Measurements from ENCODE around the gene ZDHHC16.

ZDHHC16 gene

DNA sequence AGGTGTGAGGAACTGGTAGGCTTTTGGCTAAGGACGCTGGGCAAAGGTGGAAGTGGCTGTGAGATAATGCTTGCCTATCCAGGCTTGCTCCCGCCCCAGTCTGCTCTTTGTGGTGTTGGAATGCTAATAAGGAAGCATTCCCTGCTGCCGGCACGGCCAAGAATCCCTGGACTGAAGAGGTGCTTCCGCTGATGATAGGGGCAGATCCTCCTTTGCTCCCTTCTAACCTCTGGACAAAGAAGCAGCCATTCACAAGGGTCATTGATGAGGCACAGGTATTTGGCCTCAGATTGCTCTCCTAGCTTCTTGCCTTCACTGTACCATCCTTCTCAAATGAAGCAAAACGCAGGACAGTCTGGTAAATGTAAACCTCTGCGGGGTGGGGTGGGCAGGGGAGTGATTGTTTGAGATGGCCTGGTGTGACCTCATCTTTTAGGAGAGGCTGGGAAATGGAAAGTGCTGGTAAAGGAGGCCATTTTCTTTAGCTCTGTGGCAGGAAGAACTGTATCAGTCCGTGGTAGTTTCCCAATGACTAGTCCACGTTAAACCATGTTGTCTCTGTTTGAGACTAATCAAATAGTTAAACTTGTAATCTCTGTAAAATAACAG lies 18.3 kb upstream of the ZDHHC16 start:
- TF ChIP-seq NFIC (IDR thresholded peaks at IDR 0.05): no peak
- TF ChIP-seq TCF12 (IDR thresholded peaks at IDR 0.05; ENCODE audit: low read depth): no peak
- no peak for TF ChIP-seq YY1 (IDR thresholded peaks at IDR 0.05; ENCODE audit: low read depth)
- no peak for TF ChIP-seq EGR1 (IDR thresholded peaks at IDR 0.05)
- no peak for TF ChIP-seq ZBTB7A (IDR thresholded peaks at IDR 0.05; ENCODE audit: low read depth)
- no peak for TF ChIP-seq TAF1 (IDR thresholded peaks at IDR 0.05; ENCODE audit: low read depth)
- TF ChIP-seq EP300 (IDR thresholded peaks at IDR 0.05; ENCODE audit: borderline replicate concordance): no peak
- no peak for TF ChIP-seq FOXM1 (IDR thresholded peaks at IDR 0.05; ENCODE audit: borderline replicate concordance, low read depth)
- no peak for TF ChIP-seq CREB1 (IDR thresholded peaks at IDR 0.05; ENCODE audit: low read depth)

DNA sequence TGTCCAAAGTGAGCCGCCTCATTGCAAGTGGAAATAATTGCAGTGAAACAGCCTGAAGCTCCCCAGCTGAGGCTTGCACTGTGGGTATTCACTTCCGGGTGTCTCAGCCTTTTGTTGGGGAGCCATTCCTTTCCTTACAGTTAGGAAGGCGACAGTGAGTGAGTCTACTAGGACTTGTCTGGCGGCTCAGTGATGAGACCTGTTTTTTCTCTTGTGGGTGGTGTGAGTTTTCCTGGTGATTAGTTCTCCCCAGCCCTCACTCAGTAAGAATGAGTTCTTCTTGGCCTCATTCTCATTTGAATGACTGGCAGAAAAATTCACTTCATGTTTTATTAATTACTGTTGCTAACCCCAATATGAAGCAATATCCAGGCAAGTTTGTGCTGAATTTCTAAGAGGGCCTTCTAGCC lies 17.4 kb upstream of the ZDHHC16 start:
- TF ChIP-seq FOXM1 (IDR thresholded peaks at IDR 0.05; ENCODE audit: borderline replicate concordance, low read depth): no peak
- TF ChIP-seq ZBTB7A (IDR thresholded peaks at IDR 0.05; ENCODE audit: low read depth): no peak
- no peak for TF ChIP-seq NFIC (IDR thresholded peaks at IDR 0.05)
- TF ChIP-seq TEAD4 (IDR thresholded peaks at IDR 0.05): no peak
- no peak for TF ChIP-seq TAF1 (IDR thresholded peaks at IDR 0.05; ENCODE audit: low read depth)

DNA sequence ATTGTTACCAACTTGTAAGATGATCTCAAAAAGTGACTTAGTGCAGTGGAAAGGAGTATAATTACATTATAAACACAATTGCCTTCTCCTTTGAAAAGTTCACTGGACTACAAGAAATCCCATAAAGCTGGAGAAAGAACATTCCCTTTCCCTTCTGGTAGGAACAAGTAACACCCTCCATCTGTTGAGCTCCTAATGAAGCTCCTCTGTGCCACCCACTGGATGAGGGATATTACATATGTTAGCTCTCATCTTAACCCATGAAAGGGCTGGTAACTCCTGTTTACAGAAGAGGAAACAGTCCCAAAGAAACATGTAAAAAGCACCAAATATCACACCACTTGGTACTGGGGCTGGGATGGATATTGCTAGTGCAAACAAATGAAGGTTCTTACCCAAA lies 11.9 kb upstream of the ZDHHC16 start:
- TF ChIP-seq, protein P1, sequence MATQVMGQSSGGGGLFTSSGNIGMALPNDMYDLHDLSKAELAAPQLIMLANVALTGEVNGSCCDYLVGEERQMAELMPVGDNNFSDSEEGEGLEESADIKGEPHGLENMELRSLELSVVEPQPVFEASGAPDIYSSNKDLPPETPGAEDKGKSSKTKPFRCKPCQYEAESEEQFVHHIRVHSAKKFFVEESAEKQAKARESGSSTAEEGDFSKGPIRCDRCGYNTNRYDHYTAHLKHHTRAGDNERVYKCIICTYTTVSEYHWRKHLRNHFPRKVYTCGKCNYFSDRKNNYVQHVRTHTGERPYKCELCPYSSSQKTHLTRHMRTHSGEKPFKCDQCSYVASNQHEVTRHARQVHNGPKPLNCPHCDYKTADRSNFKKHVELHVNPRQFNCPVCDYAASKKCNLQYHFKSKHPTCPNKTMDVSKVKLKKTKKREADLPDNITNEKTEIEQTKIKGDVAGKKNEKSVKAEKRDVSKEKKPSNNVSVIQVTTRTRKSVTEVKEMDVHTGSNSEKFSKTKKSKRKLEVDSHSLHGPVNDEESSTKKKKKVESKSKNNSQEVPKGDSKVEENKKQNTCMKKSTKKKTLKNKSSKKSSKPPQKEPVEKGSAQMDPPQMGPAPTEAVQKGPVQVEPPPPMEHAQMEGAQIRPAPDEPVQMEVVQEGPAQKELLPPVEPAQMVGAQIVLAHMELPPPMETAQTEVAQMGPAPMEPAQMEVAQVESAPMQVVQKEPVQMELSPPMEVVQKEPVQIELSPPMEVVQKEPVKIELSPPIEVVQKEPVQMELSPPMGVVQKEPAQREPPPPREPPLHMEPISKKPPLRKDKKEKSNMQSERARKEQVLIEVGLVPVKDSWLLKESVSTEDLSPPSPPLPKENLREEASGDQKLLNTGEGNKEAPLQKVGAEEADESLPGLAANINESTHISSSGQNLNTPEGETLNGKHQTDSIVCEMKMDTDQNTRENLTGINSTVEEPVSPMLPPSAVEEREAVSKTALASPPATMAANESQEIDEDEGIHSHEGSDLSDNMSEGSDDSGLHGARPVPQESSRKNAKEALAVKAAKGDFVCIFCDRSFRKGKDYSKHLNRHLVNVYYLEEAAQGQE (IDR thresholded peaks at IDR 0.05; ENCODE audit: low read depth): no peak
- TF ChIP-seq TAF1 (IDR thresholded peaks at IDR 0.05; ENCODE audit: low read depth) (no peak), RAD21 (IDR thresholded peaks at IDR 0.05; ENCODE audit: low read depth) (no peak), ZBTB7A (IDR thresholded peaks at IDR 0.05; ENCODE audit: low read depth) (no peak), FOXM1 (IDR thresholded peaks at IDR 0.05; ENCODE audit: borderline replicate concordance, low read depth) (no peak), CEBPB (IDR thresholded peaks at IDR 0.05) (no peak), NFIC (IDR thresholded peaks at IDR 0.05) (no peak), EP300 (IDR thresholded peaks at IDR 0.05; ENCODE audit: borderline replicate concordance) (no peak), TEAD4 (IDR thresholded peaks at IDR 0.05) (no peak), YY1 (IDR thresholded peaks at IDR 0.05; ENCODE audit: low read depth) (no peak), TCF12 (IDR thresholded peaks at IDR 0.05; ENCODE audit: low read depth) (no peak), EGR1 (IDR thresholded peaks at IDR 0.05) (no peak)
- TF ChIP-seq, protein P2, sequence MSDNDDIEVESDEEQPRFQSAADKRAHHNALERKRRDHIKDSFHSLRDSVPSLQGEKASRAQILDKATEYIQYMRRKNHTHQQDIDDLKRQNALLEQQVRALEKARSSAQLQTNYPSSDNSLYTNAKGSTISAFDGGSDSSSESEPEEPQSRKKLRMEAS (IDR thresholded peaks at IDR 0.05): no peak

DNA sequence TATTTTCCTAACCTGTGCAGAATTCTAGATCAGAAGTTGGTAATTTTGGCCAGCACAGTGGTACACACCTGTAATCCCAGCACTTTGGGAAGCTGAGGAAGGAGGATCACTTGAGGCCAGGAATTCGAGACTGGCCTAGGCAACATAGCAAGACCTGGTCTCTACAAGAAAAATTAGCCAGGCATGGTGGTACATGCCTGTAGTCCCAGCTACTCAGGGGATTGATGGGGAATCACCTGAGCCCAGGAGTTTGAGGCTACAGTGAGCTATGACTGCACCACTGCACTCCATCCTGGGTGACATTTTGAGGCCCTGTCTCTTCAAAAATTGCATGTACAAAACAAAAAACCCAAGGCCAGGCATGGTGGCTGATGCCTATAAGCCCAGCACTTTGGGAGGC lies 11.4 kb upstream of the ZDHHC16 start:
- TF ChIP-seq, protein P3, sequence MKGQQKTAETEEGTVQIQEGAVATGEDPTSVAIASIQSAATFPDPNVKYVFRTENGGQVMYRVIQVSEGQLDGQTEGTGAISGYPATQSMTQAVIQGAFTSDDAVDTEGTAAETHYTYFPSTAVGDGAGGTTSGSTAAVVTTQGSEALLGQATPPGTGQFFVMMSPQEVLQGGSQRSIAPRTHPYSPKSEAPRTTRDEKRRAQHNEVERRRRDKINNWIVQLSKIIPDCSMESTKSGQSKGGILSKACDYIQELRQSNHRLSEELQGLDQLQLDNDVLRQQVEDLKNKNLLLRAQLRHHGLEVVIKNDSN (IDR thresholded peaks at IDR 0.05): no peak
- TF ChIP-seq TEAD4 (IDR thresholded peaks at IDR 0.05) (no peak), CEBPB (IDR thresholded peaks at IDR 0.05) (no peak), YY1 (IDR thresholded peaks at IDR 0.05; ENCODE audit: low read depth) (no peak), TAF1 (IDR thresholded peaks at IDR 0.05; ENCODE audit: low read depth) (no peak), TCF12 (IDR thresholded peaks at IDR 0.05; ENCODE audit: low read depth) (no peak), FOXM1 (IDR thresholded peaks at IDR 0.05; ENCODE audit: borderline replicate concordance, low read depth) (no peak), EGR1 (IDR thresholded peaks at IDR 0.05) (no peak), RAD21 (IDR thresholded peaks at IDR 0.05; ENCODE audit: low read depth) (no peak), EP300 (IDR thresholded peaks at IDR 0.05; ENCODE audit: borderline replicate concordance) (no peak), NFIC (IDR thresholded peaks at IDR 0.05) (no peak), CREB1 (IDR thresholded peaks at IDR 0.05; ENCODE audit: low read depth) (no peak), ZBTB7A (IDR thresholded peaks at IDR 0.05; ENCODE audit: low read depth) (no peak)
- TF ChIP-seq, protein P2 (IDR thresholded peaks at IDR 0.05): no peak
- TF ChIP-seq, protein P1 (IDR thresholded peaks at IDR 0.05; ENCODE audit: low read depth): no peak

DNA sequence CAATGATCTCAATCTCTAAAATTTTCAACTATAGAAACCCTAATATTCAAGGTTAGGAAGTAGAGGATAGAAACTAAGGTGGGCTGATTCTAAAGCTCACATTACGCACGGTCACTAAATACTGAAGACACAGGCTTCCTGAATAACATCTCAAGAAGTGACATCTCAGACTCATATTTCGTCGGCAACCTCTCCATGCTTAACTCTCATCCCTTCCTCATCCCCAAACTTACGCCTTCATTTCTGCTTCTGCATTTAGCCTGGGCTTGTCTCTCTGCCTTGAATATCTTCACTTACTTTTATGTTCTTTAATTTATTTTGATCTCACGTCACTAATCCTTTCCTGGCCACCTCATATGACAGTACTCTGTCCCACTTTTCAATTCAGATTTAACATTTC lies 10.8 kb upstream of the ZDHHC16 start:
- TF ChIP-seq, protein P3 (IDR thresholded peaks at IDR 0.05): no peak
- TF ChIP-seq TEAD4 (IDR thresholded peaks at IDR 0.05): no peak
- TF ChIP-seq, protein P1 (IDR thresholded peaks at IDR 0.05; ENCODE audit: low read depth): no peak
- TF ChIP-seq CREB1 (IDR thresholded peaks at IDR 0.05; ENCODE audit: low read depth): no peak
- no peak for TF ChIP-seq FOXM1 (IDR thresholded peaks at IDR 0.05; ENCODE audit: borderline replicate concordance, low read depth)

Data from Ishikawa (cell line).